Measurements from ENCODE around the gene CASP4. TPM values are rescaled to one million over a fixed set of nuclear protein-coding genes. Genes with fewer than 3 reads are reported as not detected.
"Not testable (repeated sequence)": the region's sequence is repeated elsewhere in the genome, so short reads cannot be mapped to it uniquely, and the experiment has no call there.

CASP4 gene
- total and polyA plus RNA-seq, 2 of the 4 experiments (the other 2 are of a cell fraction), result 82.5 to 91.9 TPM

GRCh38 chr11:104934073-104934472 is 34.3 kb downstream of the CASP4 start:
- WGBS, 2 experiments (ENCODE audit: extremely low coverage in 2 of 2, insufficient read length in 1 of 2), result no CpG with 5 or more reads among the region's 3 CpGs
- dilution Hi-C loops (cut with HindIII; ENCODE audit: low sequenced_read_pairs, unreplicated experiment); H2BK20ac ChIP-seq (ENCODE audit: low read depth, low read length): not testable (repeated sequence)

More at GRCh38 chr11:104934073-104934472, 34.3 kb downstream of the CASP4 start:
- H3K4me3 ChIP-seq (ENCODE audit: insufficient read depth, low read depth, low read length); H3K23ac ChIP-seq (ENCODE audit: low read depth, low read length); H2BK5ac ChIP-seq (ENCODE audit: low read depth, low read length, poor library complexity, severe bottlenecking); DNase-seq; H2BK120ac ChIP-seq (ENCODE audit: low read depth, low read length); H3K14ac ChIP-seq (replicated peaks; ENCODE audit: low read depth, low read length); H3K4me2 ChIP-seq (ENCODE audit: low read depth, low read length); H3K9me1 ChIP-seq (ENCODE audit: insufficient read depth, low read length); H3K56ac ChIP-seq (ENCODE audit: extremely low read depth, insufficient read depth, low read length); H4K8ac ChIP-seq (ENCODE audit: low read depth in 2 of 2, low read length in 2 of 2); H3K36me3 ChIP-seq (ENCODE audit: control insufficient read depth, insufficient read depth, low read length); ATAC-seq (ENCODE audit: low read depth); intact Hi-C loops (cut with micrococcal nuclease); H3K9ac ChIP-seq (ENCODE audit: low read depth, low read length); H4K91ac ChIP-seq (ENCODE audit: insufficient read depth, low read depth, low read length); H2AK9ac ChIP-seq (replicated peaks; ENCODE audit: low read depth, low read length, poor library complexity); H4K20me1 ChIP-seq (ENCODE audit: insufficient read depth, low read length); H4K5ac ChIP-seq (ENCODE audit: low read depth, low read length); H3K4ac ChIP-seq (ENCODE audit: low read depth, low read length); CTCF ChIA-PET; H2BK15ac ChIP-seq (ENCODE audit: low read depth, low read length); H3K18ac ChIP-seq (ENCODE audit: low read depth, low read length); H3K4me1 ChIP-seq (ENCODE audit: control insufficient read depth, insufficient read depth, low read length); H3K27me3 ChIP-seq (ENCODE audit: control insufficient read depth, insufficient read depth, low read length); H2AFZ ChIP-seq (replicated peaks; ENCODE audit: low read length, poor library complexity); H3K9me3 ChIP-seq (ENCODE audit: control insufficient read depth, insufficient read depth, low read length); H3K79me1 ChIP-seq (ENCODE audit: low read depth in 1 of 2, low read length in 2 of 2); H2AK5ac ChIP-seq (ENCODE audit: low read depth, low read length); H3K27ac ChIP-seq (ENCODE audit: insufficient read depth, low read length); BruUV-seq (replicated peaks): not testable (repeated sequence)
- POLR2A ChIA-PET (ENCODE audit: unreplicated experiment), result interaction anchor here (0.6 kb wide), 1 partner anchor 1088 kb away, joined by 3 read pairs; the partner anchor contains the start of gene MSANTD4
- in situ Hi-C loops (cut with MboI; ENCODE audit: low sequenced_read_pairs), result loop anchor here (25.0 kb wide), 1 partner anchor 928 kb away; no protein-coding TSS in a partner anchor
